ENCODE measurements around the gene POLR2J. TPM values are rescaled to one million over a fixed set of nuclear protein-coding genes. Genes with fewer than 3 reads are reported as not detected.
A peak's percentile ranks its signal among the peaks of the same experiment; 100 is the strongest.
"Not testable (repeated sequence)": the region's sequence is repeated elsewhere in the genome, so short reads cannot be mapped to it uniquely, and the experiment has no call there.

The POLR2J gene
- total RNA-seq = 10 to 100 TPM; 48.3 to 53.6 TPM

GRCh38 chr7:102478314-102479208 lies at the start of gene POLR2J:
POLR2J (minus strand) TSS chr7:102478922; CDS start chr7:102478860, 62 bp downstream.
- DNase-seq (peak; percentile 83), ATAC-seq (ENCODE audit: low read depth) (peak; percentile 93)
- H3K27ac Mint-ChIP-seq = peak within 1 kb of the TSS; percentile 84
- H3K9me3 Mint-ChIP-seq, H3K36me3 Mint-ChIP-seq, H3K27me3 Mint-ChIP-seq, H3K4me1 Mint-ChIP-seq, POLR2A ChIA-PET: not testable (repeated sequence)
- peak within 1 kb of the TSS; percentile 87 for H3K4me3 Mint-ChIP-seq

- ATAC-seq (ENCODE audit: low read depth); H3K27ac Mint-ChIP-seq; H3K4me1 Mint-ChIP-seq; DNase-seq; POLR2A ChIA-PET; H3K36me3 Mint-ChIP-seq; H3K9me3 Mint-ChIP-seq; H3K4me3 Mint-ChIP-seq; H3K27me3 Mint-ChIP-seq: not testable (repeated sequence)
Measured at GRCh38 chr7:102527822-102528793, 49.4 kb upstream of the POLR2J start.

GRCh38 chr7:102527182-102527581 lies 48.5 kb upstream of the POLR2J start:
- H3K4me3 Mint-ChIP-seq, H3K36me3 Mint-ChIP-seq: not testable (repeated sequence)

GRCh38 chr7:102524803-102525202 lies 46.1 kb upstream of the POLR2J start:
- H3K4me3 Mint-ChIP-seq; POLR2A ChIA-PET; H3K36me3 Mint-ChIP-seq; H3K4me1 Mint-ChIP-seq; ATAC-seq (ENCODE audit: low read depth); H3K9me3 Mint-ChIP-seq; H3K27me3 Mint-ChIP-seq; DNase-seq; H3K27ac Mint-ChIP-seq: not testable (repeated sequence)

More at GRCh38 chr7:102527182-102527581, 48.5 kb upstream of the POLR2J start:
- ATAC-seq (ENCODE audit: low read depth); H3K4me1 Mint-ChIP-seq; DNase-seq; H3K27ac Mint-ChIP-seq; POLR2A ChIA-PET; H3K27me3 Mint-ChIP-seq; H3K9me3 Mint-ChIP-seq: not testable (repeated sequence)

GRCh38 chr7:102520797-102521196 lies 42.1 kb upstream of the POLR2J start:
- H3K27ac Mint-ChIP-seq; H3K9me3 Mint-ChIP-seq; H3K4me3 Mint-ChIP-seq; H3K27me3 Mint-ChIP-seq; H3K4me1 Mint-ChIP-seq; ATAC-seq (ENCODE audit: low read depth); POLR2A ChIA-PET; DNase-seq; H3K36me3 Mint-ChIP-seq: not testable (repeated sequence)

GRCh38 chr7:102517550-102518147 lies 38.9 kb upstream of the POLR2J start, which contains the start of gene RASA4B:
RASA4B (minus strand) TSS chr7:102517777; CDS start chr7:102517710, 67 bp downstream.
- H3K27me3 Mint-ChIP-seq, H3K4me1 Mint-ChIP-seq, H3K27ac Mint-ChIP-seq, POLR2A ChIA-PET, H3K9me3 Mint-ChIP-seq, H3K4me3 Mint-ChIP-seq, DNase-seq, H3K36me3 Mint-ChIP-seq: not testable (repeated sequence)
- peak; percentile 99 for ATAC-seq (ENCODE audit: low read depth)

GRCh38 chr7:102516951-102517350 lies 38.2 kb upstream of the POLR2J start:
- DNase-seq; ATAC-seq (ENCODE audit: low read depth); H3K27ac Mint-ChIP-seq; H3K4me1 Mint-ChIP-seq; H3K4me3 Mint-ChIP-seq; H3K36me3 Mint-ChIP-seq; H3K27me3 Mint-ChIP-seq; POLR2A ChIA-PET; H3K9me3 Mint-ChIP-seq: not testable (repeated sequence)

GRCh38 chr7:102515889-102516288 lies 37.2 kb upstream of the POLR2J start:
- H3K27me3 Mint-ChIP-seq; H3K27ac Mint-ChIP-seq; H3K9me3 Mint-ChIP-seq; ATAC-seq (ENCODE audit: low read depth); DNase-seq; H3K4me3 Mint-ChIP-seq; H3K4me1 Mint-ChIP-seq; POLR2A ChIA-PET; H3K36me3 Mint-ChIP-seq: not testable (repeated sequence)

- H3K9me3 Mint-ChIP-seq; H3K4me3 Mint-ChIP-seq; H3K27me3 Mint-ChIP-seq; DNase-seq; ATAC-seq (ENCODE audit: low read depth); H3K4me1 Mint-ChIP-seq; H3K27ac Mint-ChIP-seq; H3K36me3 Mint-ChIP-seq; POLR2A ChIA-PET: not testable (repeated sequence)
Measured at GRCh38 chr7:102514881-102515721, 36.4 kb upstream of the POLR2J start.

- DNase-seq; H3K4me3 Mint-ChIP-seq; H3K27me3 Mint-ChIP-seq; H3K36me3 Mint-ChIP-seq; H3K4me1 Mint-ChIP-seq; H3K9me3 Mint-ChIP-seq; ATAC-seq (ENCODE audit: low read depth); H3K27ac Mint-ChIP-seq; POLR2A ChIA-PET: not testable (repeated sequence)
Measured at GRCh38 chr7:102512642-102513221, 34.0 kb upstream of the POLR2J start.

GRCh38 chr7:102511860-102512522 lies 33.3 kb upstream of the POLR2J start:
- H3K36me3 Mint-ChIP-seq, H3K4me3 Mint-ChIP-seq, H3K9me3 Mint-ChIP-seq, POLR2A ChIA-PET, DNase-seq, H3K4me1 Mint-ChIP-seq, H3K27me3 Mint-ChIP-seq, H3K27ac Mint-ChIP-seq: not testable (repeated sequence)
- ATAC-seq (ENCODE audit: low read depth) = peak; percentile 73

- H3K36me3 Mint-ChIP-seq; POLR2A ChIA-PET; ATAC-seq (ENCODE audit: low read depth); H3K27ac Mint-ChIP-seq; H3K4me3 Mint-ChIP-seq; H3K27me3 Mint-ChIP-seq; DNase-seq; H3K4me1 Mint-ChIP-seq; H3K9me3 Mint-ChIP-seq: not testable (repeated sequence)
Measured at GRCh38 chr7:102510575-102510974, 31.9 kb upstream of the POLR2J start.
